IMR-90 (cell line): ENCODE data around the gene MAN2C1. TPM values are rescaled to one million over a fixed set of nuclear protein-coding genes. Genes with fewer than 3 reads are reported as not detected.

ENCODE experiments used
- ATAC-seq: fragments of 200-7000 bp; cut with Tn5 transposase; 2 replicates; pipeline ENCODE4 v1.9.1; 2020; ENCODE audit warnings: low read depth, mild to moderate bottlenecking, moderate library complexity
- BruUV-seq: library from RNA; stranded (reverse); fragments of 400-500 nt; replicated peaks from 2 replicates; lab custom pipeline; 2021; lab: Mats Ljungman, UMichigan
- CTCF ChIA-PET: fragments of 300-600 bp; formaldehyde crosslinking; extraction: SDS; loops from one replicate; lab custom pipeline; 2021; ENCODE audit warnings: antibody characterized with exemption; lab: Yijun Ruan, JAX
- POLR2A ChIA-PET: fragments of 300-600 bp; sonication (Branson Sonifier 250); formaldehyde crosslinking; loops from one replicate; lab custom pipeline; 2022; ENCODE audit warnings: antibody characterized with exemption; ENCODE audit not compliant: unreplicated experiment; lab: Charles Lee
- DNase-seq: peaks from one replicate; pipeline ENCODE4 v3.0.0; 2013
- H2AFZ ChIP-seq: replicated peaks from 2 replicates; pipeline ENCODE3; 2013; ENCODE audit warnings: low read length, mild to moderate bottlenecking; ENCODE audit not compliant: poor library complexity
- H2AK5ac ChIP-seq: 2 replicates; pipeline ENCODE4 v1.6.1; 2013; ENCODE audit warnings: low read depth, low read length, inconsistent platforms
- H2AK9ac ChIP-seq: replicated peaks from 2 replicates; pipeline ENCODE3; 2013; ENCODE audit warnings: mild to moderate bottlenecking, low read depth, low read length, moderate library complexity; ENCODE audit not compliant: poor library complexity
- H2BK120ac ChIP-seq: 2 replicates; pipeline ENCODE4 v1.6.1; 2013; ENCODE audit warnings: low read depth, low read length, inconsistent platforms
- H2BK15ac ChIP-seq: 3 replicates; pipeline ENCODE4 v1.6.1; 2013; ENCODE audit warnings: low read depth, low read length, inconsistent platforms
- H2BK20ac ChIP-seq: 2 replicates; pipeline ENCODE4 v1.6.1; 2013; ENCODE audit warnings: low read depth, mild to moderate bottlenecking, inconsistent platforms, low read length, moderate library complexity
- H2BK5ac ChIP-seq: 2 replicates; pipeline ENCODE4 v1.6.1; 2013; ENCODE audit warnings: mild to moderate bottlenecking, low read depth, low read length, inconsistent platforms; ENCODE audit not compliant: poor library complexity, severe bottlenecking
- H3K14ac ChIP-seq: replicated peaks from 2 replicates; pipeline ENCODE4 v1.6.1; 2013; ENCODE audit warnings: low read depth, low read length, inconsistent platforms
- H3K18ac ChIP-seq: 2 replicates; pipeline ENCODE4 v1.6.1; 2013; ENCODE audit warnings: low read depth, low read length, control low read depth
- H3K23ac ChIP-seq: 2 replicates; pipeline ENCODE4 v1.6.1; 2013; ENCODE audit warnings: low read depth, low read length, inconsistent platforms
- H3K27ac ChIP-seq: 2 replicates; pipeline ENCODE4 v1.5.1; 2013; ENCODE audit warnings: mild to moderate bottlenecking, control low read depth, low read length; ENCODE audit not compliant: insufficient read depth
- H3K27me3 ChIP-seq: 2 replicates; pipeline ENCODE4 v1.6.1; 2013; ENCODE audit warnings: low read length; ENCODE audit not compliant: control insufficient read depth, insufficient read depth
- H3K36me3 ChIP-seq: 2 replicates; pipeline ENCODE4 v1.6.1; 2013; ENCODE audit warnings: low read length, mixed read lengths; ENCODE audit not compliant: control insufficient read depth, insufficient read depth
- H3K4ac ChIP-seq: 2 replicates; pipeline ENCODE4 v1.6.1; 2013; ENCODE audit warnings: low read depth, low read length, inconsistent platforms
- H3K4me1 ChIP-seq: 2 replicates; pipeline ENCODE4 v1.6.1; 2013; ENCODE audit warnings: low read length, mixed read lengths; ENCODE audit not compliant: control insufficient read depth, insufficient read depth
- H3K4me2 ChIP-seq: 2 replicates; pipeline ENCODE4 v1.6.1; 2013; ENCODE audit warnings: low read depth, mild to moderate bottlenecking, control low read depth, low read length, moderate library complexity
- H3K4me3 ChIP-seq: 2 replicates; pipeline ENCODE4 v1.5.1; 2013; ENCODE audit warnings: low read depth, mild to moderate bottlenecking, control low read depth, low read length, moderate library complexity; ENCODE audit not compliant: insufficient read depth
- H3K56ac ChIP-seq: 2 replicates; pipeline ENCODE4 v1.6.1; 2013; ENCODE audit warnings: low read length, inconsistent platforms; ENCODE audit not compliant: insufficient read depth; ENCODE audit errors: extremely low read depth
- H3K79me1 ChIP-seq, 2 experiments: 2 replicates each; pipeline ENCODE4 v1.6.1; 2013; ENCODE audit warnings: low read length in 2 of 2, inconsistent platforms in 1 of 2, low read depth in 1 of 2
- H3K9ac ChIP-seq: 2 replicates; pipeline ENCODE4 v1.6.1; 2013; ENCODE audit warnings: low read depth, low read length, control low read depth
- H3K9me1 ChIP-seq: 2 replicates; pipeline ENCODE4 v1.6.1; 2013; ENCODE audit warnings: low read length, inconsistent platforms; ENCODE audit not compliant: insufficient read depth
- H3K9me3 ChIP-seq: 2 replicates; pipeline ENCODE4 v1.6.1; 2013; ENCODE audit warnings: low read length; ENCODE audit not compliant: control insufficient read depth, insufficient read depth
- H4K20me1 ChIP-seq: 2 replicates; pipeline ENCODE4 v1.6.1; 2013; ENCODE audit warnings: low read length, inconsistent platforms; ENCODE audit not compliant: insufficient read depth
- H4K5ac ChIP-seq: 2 replicates; pipeline ENCODE4 v1.6.1; 2013; ENCODE audit warnings: mild to moderate bottlenecking, low read depth, low read length, control low read depth
- H4K8ac ChIP-seq, 2 experiments: 2 replicates each; pipeline ENCODE4 v1.6.1; 2013; ENCODE audit warnings: low read depth in 2 of 2, low read length in 2 of 2, control low read depth in 1 of 2, inconsistent platforms in 1 of 2
- H4K91ac ChIP-seq: 2 replicates; pipeline ENCODE4 v1.6.1; 2013; ENCODE audit warnings: low read depth, low read length, inconsistent platforms; ENCODE audit not compliant: insufficient read depth
- BHLHE40 ChIP-seq: fragments of 150-350 bp; IDR thresholded peaks from 2 replicates; pipeline ENCODE4 v1.6.1; 2016; ENCODE audit warnings: mild to moderate bottlenecking, low read depth, low read length
- CEBPB ChIP-seq: IDR thresholded peaks from 2 replicates; pipeline ENCODE4 v1.6.1; 2012; ENCODE audit warnings: low read depth, low read length, improper control_type of control experiment
- CHD1 ChIP-seq: IDR thresholded peaks from 2 replicates; pipeline ENCODE4 v1.6.1; 2012; ENCODE audit warnings: low read depth, low read length, improper control_type of control experiment
- ELK1 ChIP-seq: fragments of 150-350 bp; IDR thresholded peaks from 2 replicates; pipeline ENCODE4 v1.6.1; 2016; ENCODE audit warnings: low read depth, mild to moderate bottlenecking, low read length, moderate library complexity, borderline replicate concordance
- MAFK ChIP-seq: IDR thresholded peaks from 2 replicates; pipeline ENCODE4 v1.6.1; 2012; ENCODE audit warnings: low read depth, low read length, improper control_type of control experiment
- POLR2A ChIP-seq: IDR thresholded peaks from 2 replicates; pipeline ENCODE4 v1.6.1; 2012; ENCODE audit warnings: mild to moderate bottlenecking, low read depth, low read length
- RAD21 ChIP-seq: IDR thresholded peaks from 2 replicates; pipeline ENCODE4 v1.6.1; 2012; ENCODE audit warnings: low read length, improper control_type of control experiment
- USF2 ChIP-seq: fragments of 150-350 bp; IDR thresholded peaks from 2 replicates; pipeline ENCODE4 v1.6.1; 2017; ENCODE audit warnings: mild to moderate bottlenecking, antibody characterized with exemption, low read length, low read depth
- WGBS, 2 experiments: methylation state at CpG; one replicate each; pipeline versions ENCODE4 v1.1.5 to v1.1.7; 2013; ENCODE audit warnings: missing lambda C conversion rate in 2 of 2; ENCODE audit not compliant: insufficient read length in 1 of 2; ENCODE audit errors: extremely low coverage in 2 of 2; 5-methylcytosine and 5-hydroxymethylcytosine counted together
- dilution Hi-C: fragments of 300-500 bp; cut with HindIII; formaldehyde crosslinking; loops from one replicate; pipeline ENCODE4 v1.14.3; 2018; ENCODE audit warnings: low sequenced_read_pairs; ENCODE audit not compliant: unreplicated experiment
- in situ Hi-C: fragments of 300-500 bp; cut with MboI; formaldehyde crosslinking; loops from 3 replicates; pipeline ENCODE4 v1.14.3; 2019; ENCODE audit warnings: low sequenced_read_pairs, inconsistent platforms, mixed read lengths
- intact Hi-C: fragments of 100-400 bp; cut with micrococcal nuclease; formaldehyde crosslinking; loops from 2 replicates; pipeline ENCODE4 v1.10.0; 2022
- polyA plus RNA-seq, 3 experiments: library from polyadenylated mRNA; depleted of rRNA; stranded (reverse); fragments of >200 nt; gene quantifications; 2 replicates each; pipeline ENCODE4 v1.2.3, GENCODE V29; 2012; ENCODE audit warnings: low replicate concordance in 1 of 3
- total RNA-seq: library from RNA; depleted of rRNA; stranded (reverse); fragments of >200 nt; gene quantifications from 2 replicates; pipeline ENCODE4 v1.2.3, GENCODE V29; 2012

The MAN2C1 gene
- total and polyA plus RNA-seq, 2 of the 4 experiments (the other 2 are of a cell fraction), result 34.8 to 153 TPM

- in situ Hi-C loops (no loop called here), intact Hi-C loops (no loop called here), dilution Hi-C loops (no loop called here)
- H3K9me3 ChIP-seq, result no peaks in the 10 kb centered on the region
- no peak overlapping the region for H3K56ac ChIP-seq
- no peak overlapping the region for H2BK5ac ChIP-seq
- H4K91ac ChIP-seq, result no peak overlapping the region
- H4K20me1 ChIP-seq, result peaks cover 4% of the 10 kb centered on the region; the same call in 1 of the 2 replicates
- H2BK20ac ChIP-seq, result no peak overlapping the region
- ATAC-seq, result peak; percentile 19; the same call in 1 of the 2 replicates
- H3K79me1 ChIP-seq, result peaks cover 0 to 8% of the 10 kb centered on the region in 2 experiments; a peak in 1 of 4 replicates
- no peaks in the 10 kb centered on the region; the same call in 1 of the 2 replicates for H3K9me1 ChIP-seq
- POLR2A ChIA-PET, result no interaction called here
- H3K9ac ChIP-seq, result no peak overlapping the region
- DNase-seq, result no peak
- no peak overlapping the region for H4K5ac ChIP-seq
- no peak overlapping the region for H3K23ac ChIP-seq
- H2BK120ac ChIP-seq, result no peak overlapping the region
- no peak overlapping the region for H3K4me3 ChIP-seq
- no peaks in the 10 kb centered on the region for H3K4me1 ChIP-seq
- TF ChIP-seq BHLHE40 (no peak), MAFK (no peak), USF2 (no peak), CHD1 (no peak), RAD21 (no peak), POLR2A (no peak), CEBPB (no peak), ELK1 (no peak)
- H3K14ac ChIP-seq, result no peak overlapping the region
- H2AK9ac ChIP-seq, result no peak overlapping the region
- H3K27ac ChIP-seq, result no peak overlapping the region
- peaks cover 72% of the 10 kb centered on the region for H3K36me3 ChIP-seq
- CTCF ChIA-PET, result no interaction called here
- no peak overlapping the region for H3K4ac ChIP-seq
- no TSS peak for BruUV-seq
- H2AFZ ChIP-seq, result no peak overlapping the region
- no peaks in the 10 kb centered on the region for H3K27me3 ChIP-seq
- WGBS, 2 experiments, result no CpG with 5 or more reads among the region's 1 CpG
- H2AK5ac ChIP-seq, result no peak overlapping the region
- H3K4me2 ChIP-seq, result no peak overlapping the region
- H3K18ac ChIP-seq, result no peak overlapping the region
- no peak overlapping the region for H4K8ac ChIP-seq
- H2BK15ac ChIP-seq, result no peak overlapping the region
Measured at GRCh38 chr15:75360391-75360790, 8.0 kb downstream of the MAN2C1 start.
